ENCODE measurements around the gene CACNA1C.
"Not testable (repeated sequence)": the region's sequence is repeated elsewhere in the genome, so short reads cannot be mapped to it uniquely, and the experiment has no call there.

Gene CACNA1C

GRCh38 chr12:2255731-2256130, 202.9 kb downstream of the CACNA1C start:
- not testable (repeated sequence) for DNase-seq (ENCODE audit: low read depth in 2 of 2)

- no peak for DNase-seq (ENCODE audit: low read depth in 2 of 2)
These were observed 203.7 kb downstream of the CACNA1C start for GRCh38 chr12:2256453-2256852.

GRCh38 chr12:2256915-2257314, 204.1 kb downstream of the CACNA1C start:
- DNase-seq (ENCODE audit: low read depth in 2 of 2), result no peak

GRCh38 chr12:2258025-2258424, 205.2 kb downstream of the CACNA1C start:
- no peak for DNase-seq (ENCODE audit: low read depth in 2 of 2)

- DNase-seq (ENCODE audit: low read depth in 2 of 2), result no peak
These were observed 206.6 kb downstream of the CACNA1C start for GRCh38 chr12:2259369-2259768.

GRCh38 chr12:2260441-2260840, 207.7 kb downstream of the CACNA1C start:
- no peak for DNase-seq (ENCODE audit: low read depth in 2 of 2)

GRCh38 chr12:2261708-2262107, 208.9 kb downstream of the CACNA1C start:
- DNase-seq (ENCODE audit: low read depth in 2 of 2), result no peak

GRCh38 chr12:2262449-2262848, 209.7 kb downstream of the CACNA1C start:
- no peak for DNase-seq (ENCODE audit: low read depth in 2 of 2)

GRCh38 chr12:2263901-2264300, 211.1 kb downstream of the CACNA1C start:
- no peak for DNase-seq (ENCODE audit: low read depth in 2 of 2)

GRCh38 chr12:2264651-2265232, 212.0 kb downstream of the CACNA1C start:
- no peak for DNase-seq (ENCODE audit: low read depth in 2 of 2)

GRCh38 chr12:2265461-2266167, 212.8 kb downstream of the CACNA1C start:
- no peak for DNase-seq (ENCODE audit: low read depth in 2 of 2)

GRCh38 chr12:2266666-2267620, 214.2 kb downstream of the CACNA1C start:
- no peak for DNase-seq (ENCODE audit: low read depth in 2 of 2)

GRCh38 chr12:2267703-2268470, 215.1 kb downstream of the CACNA1C start:
- DNase-seq (ENCODE audit: low read depth in 2 of 2), result no peak

GRCh38 chr12:2268471-2269286, 215.9 kb downstream of the CACNA1C start:
- DNase-seq (ENCODE audit: low read depth in 2 of 2), result no peak

GRCh38 chr12:2270846-2271245, 218.1 kb downstream of the CACNA1C start:
- DNase-seq (ENCODE audit: low read depth in 2 of 2), result no peak

- no peak for DNase-seq (ENCODE audit: low read depth in 2 of 2)
These were observed 219.2 kb downstream of the CACNA1C start for GRCh38 chr12:2271961-2272360.

- DNase-seq (ENCODE audit: low read depth in 2 of 2), result no peak
These were observed 220.5 kb downstream of the CACNA1C start for GRCh38 chr12:2273288-2273687.

- DNase-seq (ENCODE audit: low read depth in 2 of 2), result no peak
These were observed 221.0 kb downstream of the CACNA1C start for GRCh38 chr12:2273751-2274150.

GRCh38 chr12:2274733-2275132, 221.9 kb downstream of the CACNA1C start:
- DNase-seq (ENCODE audit: low read depth in 2 of 2), result no peak

GRCh38 chr12:2276288-2277033, 223.7 kb downstream of the CACNA1C start:
- DNase-seq (ENCODE audit: low read depth in 2 of 2), result no peak
